Activated T-helper 1 cell treated with Interleukin-2 at 50 U/mL for 16 hours (primary cell): Measurements from ENCODE around the gene RAD50.
"Not testable (repeated sequence)": the region's sequence is repeated elsewhere in the genome, so short reads cannot be mapped to it uniquely, and the experiment has no call there.

Experiments used
- DNase-seq: peaks from one replicate; pipeline ENCODE4 v3.0.0-alpha.2; 2020; ENCODE audit warnings: low read depth

RAD50 gene

DNA sequence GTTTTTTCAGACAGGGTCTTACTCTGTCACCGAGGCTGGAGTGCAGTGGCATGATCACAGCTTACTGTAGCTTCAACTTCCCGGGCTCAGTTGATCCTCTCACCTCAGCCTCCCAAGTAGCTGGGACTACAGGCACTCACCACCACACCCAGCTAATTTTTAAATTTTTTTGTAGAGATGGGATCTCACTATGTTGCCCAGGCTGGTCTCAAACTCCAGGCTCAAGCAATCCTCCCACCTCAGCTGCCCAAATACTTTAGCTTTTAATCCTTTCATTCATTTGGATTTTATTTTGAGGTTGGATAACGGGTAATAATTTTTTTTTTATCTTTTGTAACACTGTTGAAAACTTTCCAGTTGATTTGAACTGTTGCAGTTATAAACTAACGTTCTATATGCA is 76.8 kb downstream of the RAD50 start:
- DNase-seq, result not testable (repeated sequence)

DNA sequence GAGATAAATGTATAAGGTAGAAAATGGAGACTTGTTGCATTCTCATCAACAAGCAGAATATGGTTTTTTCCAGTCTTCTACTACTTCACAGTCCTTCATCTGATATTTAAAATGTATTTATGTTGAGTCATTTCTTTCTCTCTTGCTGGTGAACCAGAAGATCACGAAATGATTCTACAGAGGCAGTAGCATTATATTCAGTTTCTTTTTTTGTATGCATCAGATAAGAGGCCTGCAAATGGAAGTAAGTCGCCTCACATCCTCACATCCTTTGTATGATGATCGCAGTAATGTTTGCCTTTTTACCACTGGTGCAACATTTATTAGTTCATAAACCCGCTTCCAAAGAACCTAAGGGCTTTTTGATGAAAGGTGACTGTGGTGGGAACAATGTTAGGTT is 79.1 kb downstream of the RAD50 start:
- DNase-seq, result no peak

DNA sequence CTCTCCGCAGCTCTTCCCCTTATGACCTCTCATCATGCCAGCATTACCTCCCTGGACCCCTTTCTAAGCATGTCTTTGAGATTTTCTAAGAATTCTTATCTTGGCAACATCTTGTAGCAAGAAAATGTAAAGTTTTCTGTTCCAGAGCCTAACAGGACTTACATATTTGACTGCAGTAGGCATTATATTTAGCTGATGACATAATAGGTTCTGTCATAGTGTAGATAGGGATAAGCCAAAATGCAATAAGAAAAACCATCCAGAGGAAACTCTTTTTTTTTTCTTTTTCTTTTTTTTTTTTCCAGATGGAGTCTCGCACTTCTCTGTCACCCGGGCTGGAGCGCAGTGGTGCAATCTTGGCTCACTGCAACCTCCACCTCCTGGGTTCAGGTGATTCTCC is 80.5 kb downstream of the RAD50 start:
- no peak for DNase-seq

DNA sequence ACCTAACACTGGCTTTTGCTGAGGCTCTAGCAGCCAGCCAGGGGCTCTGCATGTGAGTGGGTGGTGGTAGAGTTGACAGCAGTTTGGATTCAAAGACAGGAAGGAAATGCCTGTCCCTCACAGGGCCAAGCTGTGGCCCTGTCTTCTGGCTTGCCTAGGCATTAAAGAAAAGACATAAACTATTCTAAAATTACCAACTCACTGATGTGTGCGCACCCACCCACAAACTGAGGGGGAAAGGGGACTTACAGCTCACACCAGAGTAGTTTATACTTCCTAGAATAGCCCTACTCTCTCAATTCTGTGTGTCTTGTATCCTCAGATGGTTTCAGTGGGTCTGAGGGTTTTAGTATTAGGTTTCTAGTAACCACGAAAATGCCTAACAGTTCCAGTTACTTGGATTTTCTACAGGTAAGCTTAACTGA is 82.9 kb downstream of the RAD50 start:
- DNase-seq, result no peak

DNA sequence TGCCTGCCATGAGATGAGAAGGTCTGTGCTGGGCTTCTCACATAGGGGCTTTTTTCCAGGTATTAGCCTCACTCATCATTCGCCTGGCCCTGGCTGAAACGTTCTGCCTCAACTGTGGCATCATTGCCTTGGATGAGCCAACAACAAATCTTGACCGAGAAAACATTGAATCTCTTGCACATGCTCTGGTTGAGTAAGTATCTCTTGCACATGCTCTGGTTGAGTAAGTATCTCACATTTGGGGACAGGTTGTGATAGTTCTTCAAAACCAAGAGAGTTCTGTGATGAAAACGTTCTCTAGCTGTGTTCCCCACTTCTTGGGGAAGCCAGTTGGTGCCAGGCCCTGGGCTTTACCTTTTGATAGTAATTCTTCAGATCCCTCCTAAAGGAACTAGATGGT is 83.8 kb downstream of the RAD50 start:
- no peak for DNase-seq

DNA sequence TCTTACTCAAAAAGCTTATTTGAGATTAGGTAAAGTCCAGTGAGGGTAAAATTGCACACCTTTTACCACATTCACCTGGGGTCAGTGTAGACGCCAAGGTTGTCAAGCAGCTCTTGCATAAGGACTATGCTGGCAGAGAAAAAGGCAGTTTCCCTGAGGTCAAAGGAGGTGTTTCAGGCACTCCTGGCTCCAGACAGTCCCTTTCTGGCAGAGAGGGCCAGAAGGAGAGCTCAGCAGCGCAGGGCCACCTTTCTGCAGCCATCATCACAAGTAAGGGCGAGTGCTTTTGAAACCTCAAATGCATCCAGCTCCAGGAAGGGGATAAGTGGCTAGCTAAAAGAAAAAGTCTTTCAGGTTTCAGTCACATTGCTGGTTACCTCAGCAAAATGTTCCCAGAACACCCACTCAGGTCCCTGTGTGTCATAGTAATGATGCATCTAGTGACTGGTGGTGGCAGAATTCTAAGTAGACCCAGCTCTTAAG is 84.5 kb downstream of the RAD50 start:
- no peak for DNase-seq

DNA sequence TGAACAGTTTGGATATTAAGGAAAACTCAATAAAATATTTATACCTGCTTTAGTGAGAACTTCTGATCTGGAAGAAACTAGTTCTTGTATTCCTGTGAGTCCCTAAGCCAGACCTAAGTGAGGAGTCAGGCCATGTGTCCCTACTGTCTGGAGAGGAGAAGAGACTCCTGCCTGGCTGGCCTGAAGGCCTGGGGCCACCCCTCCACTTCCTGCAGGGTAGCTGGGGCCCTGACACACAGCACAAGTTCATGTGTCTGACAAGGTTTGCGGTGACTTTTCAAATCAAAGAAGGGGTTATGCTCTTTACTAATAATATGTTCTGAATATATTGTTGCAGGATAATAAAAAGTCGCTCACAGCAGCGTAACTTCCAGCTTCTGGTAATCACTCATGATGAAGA is 85.1 kb downstream of the RAD50 start:
- DNase-seq, result no peak

DNA sequence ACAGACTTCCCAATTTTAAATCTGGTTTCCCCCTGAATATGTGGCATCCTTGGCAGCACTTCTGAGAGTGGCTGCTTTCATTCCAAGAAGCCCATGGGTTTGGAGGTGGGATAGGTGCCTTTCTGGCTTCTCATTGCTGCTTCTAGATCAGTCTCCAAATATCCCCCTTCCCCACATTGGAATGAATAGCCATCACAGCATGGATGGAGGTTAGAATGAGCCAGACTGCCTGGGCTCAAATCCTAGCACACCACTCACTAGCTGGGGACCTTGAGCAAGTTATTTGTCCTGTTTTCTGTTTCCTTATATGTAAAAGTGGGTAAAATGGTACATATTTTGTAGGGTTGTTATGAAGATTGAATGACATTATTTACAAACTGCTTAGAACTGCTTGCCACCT is 87.4 kb downstream of the RAD50 start:
- no peak for DNase-seq

DNA sequence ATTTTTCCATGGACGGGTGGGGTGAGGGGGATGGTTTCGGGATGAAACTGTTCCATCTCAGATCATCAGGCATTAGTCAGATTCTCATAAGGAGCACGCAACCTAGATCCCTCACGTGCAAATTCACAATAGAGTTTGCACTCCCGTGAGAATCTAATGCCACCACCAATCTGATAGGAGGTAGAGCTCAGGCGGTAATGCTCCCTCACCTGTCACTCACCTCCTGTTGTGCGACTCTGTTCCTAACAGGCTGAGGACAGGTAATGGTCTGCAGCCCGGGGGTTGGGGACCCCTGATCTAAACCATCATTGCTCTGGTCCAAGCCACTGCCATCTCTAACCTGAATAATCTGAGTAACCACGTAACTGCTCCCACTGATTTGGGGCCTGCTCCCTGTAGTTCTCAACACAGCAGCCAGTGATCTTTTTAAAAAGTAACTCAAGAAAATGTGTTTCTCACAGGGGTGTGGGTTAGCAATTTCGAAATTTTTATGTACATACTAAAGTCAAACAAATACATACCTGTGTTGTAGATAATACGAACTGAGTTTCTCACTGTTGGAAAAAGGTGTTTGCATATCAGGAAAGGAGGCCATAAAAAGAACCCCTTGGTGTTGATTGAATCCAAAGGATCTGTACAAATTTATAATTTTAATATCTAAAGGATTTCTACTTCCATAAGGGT is 89.9 kb downstream of the RAD50 start:
- no peak for DNase-seq

DNA sequence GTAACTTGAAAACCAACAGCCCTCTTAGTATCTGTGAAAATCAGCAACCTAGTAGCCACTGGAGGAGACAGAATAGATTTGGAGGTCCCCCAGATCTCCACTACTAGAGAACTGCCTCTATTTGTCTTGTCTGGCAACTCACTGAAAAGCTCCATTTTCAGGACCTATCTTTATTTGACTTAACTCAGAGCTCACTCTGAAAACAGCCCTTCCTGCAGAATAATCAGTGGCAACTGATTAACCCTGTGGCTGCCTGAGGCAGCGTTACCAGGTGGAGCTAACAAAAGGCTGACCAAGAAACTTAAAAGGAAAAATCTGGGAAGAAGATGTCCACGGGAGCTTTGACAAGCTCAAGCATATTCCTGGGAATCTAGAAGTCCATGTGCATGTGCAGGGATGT is 90.7 kb downstream of the RAD50 start:
- no peak for DNase-seq

DNA sequence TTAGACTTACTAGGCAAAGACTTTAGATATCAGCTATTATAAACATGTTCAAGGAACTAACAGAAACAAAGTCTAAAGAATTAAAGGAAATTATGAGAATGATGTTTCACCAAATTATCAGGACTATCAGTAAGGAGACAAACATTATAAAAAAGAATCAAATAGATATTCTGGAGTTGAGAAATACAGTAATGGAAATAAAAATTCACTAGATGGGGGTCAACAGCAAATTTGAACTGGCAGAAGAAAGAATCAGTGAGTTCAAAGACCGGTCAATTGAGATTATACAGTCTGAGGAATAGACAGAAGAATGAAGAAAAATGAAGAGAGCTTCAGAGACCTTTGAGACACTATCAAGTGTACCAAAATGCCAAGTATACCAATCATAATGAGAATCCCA is 91.6 kb downstream of the RAD50 start:
- no peak for DNase-seq

DNA sequence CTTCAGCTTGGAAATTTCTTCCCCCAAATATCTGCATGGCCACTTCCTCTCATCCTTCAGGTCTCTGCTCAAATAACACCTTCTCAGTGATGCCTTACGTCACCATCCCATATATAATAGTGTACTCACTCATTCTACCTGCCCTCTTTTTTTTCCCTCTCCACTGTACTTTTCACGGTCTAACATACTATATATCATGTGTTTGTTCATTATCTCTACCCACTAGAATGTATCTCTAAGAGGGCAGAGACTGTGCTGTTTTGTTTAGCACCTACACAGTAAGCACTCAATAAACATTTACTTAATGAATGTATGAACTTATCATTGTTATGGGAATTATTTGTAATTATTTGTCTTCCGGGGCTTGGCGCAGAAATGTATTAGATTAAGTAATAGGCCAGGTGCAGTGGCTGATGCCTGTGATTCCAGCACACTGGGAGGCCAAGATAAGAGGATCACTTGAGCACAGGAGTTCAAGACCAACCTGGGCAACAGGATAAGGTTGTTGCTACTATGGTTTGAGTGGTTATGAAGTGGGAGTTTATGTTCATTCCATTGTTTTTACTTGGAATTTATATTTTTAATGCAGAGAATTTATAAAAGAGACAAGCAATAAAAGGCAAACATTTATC is 95.2 kb downstream of the RAD50 start:
- DNase-seq, result no peak

DNA sequence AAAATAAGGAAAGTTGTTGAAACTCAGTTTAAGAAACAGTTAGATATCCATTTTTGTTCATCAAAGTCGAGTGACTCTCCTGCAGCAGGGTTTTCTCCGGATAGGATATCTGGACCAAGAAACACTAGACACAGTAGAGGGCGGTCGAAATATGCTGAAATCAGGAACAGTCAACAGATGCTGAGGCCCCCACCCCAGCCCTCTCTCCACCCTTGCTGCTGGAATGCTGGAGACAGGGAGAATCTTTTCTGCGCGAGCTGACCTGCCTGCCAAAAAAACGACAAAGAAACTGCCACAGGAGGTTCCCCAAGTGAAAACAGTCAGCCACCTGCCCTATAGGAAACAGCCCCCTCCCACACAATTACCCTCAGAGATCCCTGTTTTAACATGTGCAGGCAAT is 96.9 kb downstream of the RAD50 start:
- DNase-seq, result no peak

DNA sequence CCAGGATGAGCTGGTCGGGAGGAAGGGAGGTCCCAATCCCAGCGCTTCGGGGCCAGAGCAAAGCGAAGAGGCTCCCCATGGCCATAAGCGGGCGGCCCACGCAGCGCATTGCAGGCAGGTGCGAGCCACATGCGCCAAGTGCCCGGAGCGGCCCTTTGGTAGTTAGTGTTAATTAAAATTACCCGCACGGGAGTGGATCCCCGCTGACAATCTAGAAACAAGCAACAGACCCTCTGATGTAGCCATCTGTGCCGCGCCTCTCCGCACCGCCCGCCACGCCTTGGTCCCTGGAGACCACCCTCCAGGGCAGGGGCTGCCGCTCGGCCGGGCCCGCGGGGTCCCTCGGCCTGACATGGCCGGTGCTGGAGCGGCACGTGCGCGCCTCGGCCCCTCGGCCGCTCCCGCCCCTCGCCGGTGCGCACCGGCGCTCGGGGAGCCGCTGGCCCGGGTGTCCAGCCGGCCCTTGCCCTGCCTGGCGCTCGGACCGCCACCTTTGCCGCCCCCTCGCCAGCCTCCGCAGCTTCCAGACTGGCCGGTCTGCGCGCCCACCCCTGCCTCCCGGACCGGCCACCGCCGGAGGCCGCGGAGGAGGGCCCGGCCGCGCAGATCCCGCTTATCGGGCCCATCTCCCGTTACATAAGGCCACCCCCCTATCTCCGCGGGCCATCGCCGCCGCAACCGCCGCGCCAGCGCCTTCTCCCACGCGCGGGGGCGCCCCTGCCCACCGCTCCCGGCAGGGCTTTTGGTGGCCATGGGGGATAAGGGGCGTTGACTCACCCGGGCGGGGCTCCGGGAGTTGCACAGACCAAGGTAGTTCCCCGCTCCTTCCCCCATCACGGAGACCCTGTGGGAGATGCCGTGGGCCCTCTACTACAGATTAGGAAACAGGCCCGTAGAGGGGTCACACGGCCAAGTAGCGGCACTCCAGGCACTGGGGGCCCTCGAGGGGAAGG is 99.3 kb downstream of the RAD50 start:
- no peak for DNase-seq

DNA sequence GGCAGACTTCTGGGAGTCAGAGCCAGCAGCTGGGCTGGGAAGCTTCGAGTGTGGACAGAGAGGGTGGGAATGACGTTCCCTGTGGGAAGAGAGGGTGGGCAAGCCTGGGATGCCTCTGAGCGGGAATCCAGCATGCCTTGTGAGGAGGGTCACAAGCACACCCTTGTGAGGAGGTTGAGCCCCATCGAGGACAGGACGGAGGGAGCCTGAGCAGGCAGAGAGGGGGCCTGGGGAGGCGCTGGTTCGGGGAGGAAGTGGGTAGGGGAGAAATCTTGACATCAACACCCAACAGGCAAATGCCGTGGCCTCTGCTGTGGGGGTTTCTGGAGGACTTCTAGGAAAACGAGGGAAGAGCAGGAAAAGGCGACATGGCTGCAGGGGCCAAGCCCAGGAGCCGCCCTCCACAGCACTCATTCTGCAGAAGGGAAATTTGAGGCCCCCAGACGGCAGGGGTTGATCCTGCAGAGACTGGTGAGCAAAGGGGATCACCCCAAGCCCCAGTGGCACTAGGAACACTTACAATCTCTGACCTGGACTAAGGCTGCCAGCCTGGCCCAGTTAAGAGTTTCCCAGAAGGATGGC is 100.1 kb downstream of the RAD50 start:
- no peak for DNase-seq

DNA sequence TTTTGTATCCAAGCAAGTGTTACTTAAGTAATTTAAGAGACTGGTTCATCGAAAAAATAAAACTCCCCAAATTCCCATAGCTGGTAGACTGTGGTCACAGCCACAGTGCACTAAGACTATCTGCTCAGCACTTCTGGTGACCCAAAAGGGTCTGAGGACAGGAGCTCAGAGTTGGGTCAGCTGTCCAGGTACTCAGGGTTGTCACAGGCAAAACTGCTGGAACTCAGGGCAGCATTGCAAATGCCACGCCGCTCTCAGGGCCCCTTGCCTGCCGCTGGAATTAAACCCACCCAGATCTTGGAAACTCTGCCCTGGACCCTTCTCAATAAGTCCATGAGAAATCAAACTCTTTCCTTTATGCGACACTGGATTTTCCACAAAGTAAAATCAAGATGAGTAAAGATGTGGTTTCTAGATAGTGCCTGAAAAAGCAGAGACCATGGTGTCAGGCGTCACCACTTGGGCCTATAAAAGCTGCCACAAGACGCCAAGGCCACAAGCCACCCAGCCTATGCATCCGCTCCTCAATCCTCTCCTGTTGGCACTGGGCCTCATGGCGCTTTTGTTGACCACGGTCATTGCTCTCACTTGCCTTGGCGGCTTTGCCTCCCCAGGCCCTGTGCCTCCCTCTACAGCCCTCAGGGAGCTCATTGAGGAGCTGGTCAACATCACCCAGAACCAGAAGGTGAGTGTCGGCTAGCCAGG is 101.1 kb downstream of the RAD50 start, which contains the start of gene IL13:
Gene IL13 (plus strand): TSS at position 498 of the 705 bp plus-strand sequence. CDS start 14 bp downstream, at position 512.
- no peak for DNase-seq

DNA sequence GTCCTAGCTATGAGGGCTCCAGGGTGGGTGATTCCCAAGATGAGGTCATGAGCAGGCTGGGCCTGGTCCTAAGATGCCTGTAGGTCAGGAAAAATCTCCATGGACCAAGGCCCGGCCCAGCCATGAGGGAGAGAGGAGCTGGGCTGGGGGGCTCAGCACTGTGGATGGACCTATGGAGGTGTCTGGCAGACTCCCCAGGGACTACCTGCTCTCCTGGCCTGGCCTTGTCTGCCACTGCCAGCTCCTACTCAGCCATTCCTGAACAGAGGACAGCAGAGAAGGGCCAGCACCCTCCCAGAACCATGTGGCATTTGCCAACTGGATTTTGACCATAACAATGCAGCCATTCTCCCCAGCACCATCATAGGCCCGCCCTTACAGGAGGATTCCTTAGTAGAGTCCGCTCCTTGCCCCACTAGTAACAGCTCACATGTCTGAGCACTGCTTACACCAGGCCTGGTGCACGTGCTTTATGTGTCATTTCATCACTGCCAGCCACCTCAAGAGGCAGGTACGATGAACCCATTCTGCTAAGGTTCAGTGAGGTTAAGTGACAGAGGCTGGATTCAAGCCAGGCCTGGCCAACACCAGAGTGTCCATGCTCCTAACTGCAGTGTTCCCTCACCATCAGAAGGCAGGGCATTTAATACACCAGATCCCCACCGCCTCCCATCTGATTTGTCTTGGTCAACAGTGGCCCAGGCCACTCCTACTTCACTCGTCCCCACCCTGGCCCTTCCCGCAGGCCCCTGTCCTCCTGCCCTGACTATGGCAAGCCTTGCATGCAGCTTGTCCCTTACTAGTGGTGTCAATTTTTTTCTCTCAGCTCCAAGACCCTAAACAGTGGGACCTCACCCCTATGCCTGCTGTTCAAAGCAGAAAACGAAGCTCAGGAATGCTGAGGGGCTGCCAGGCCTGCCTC is 101.9 kb downstream of the RAD50 start:
- no peak for DNase-seq

DNA sequence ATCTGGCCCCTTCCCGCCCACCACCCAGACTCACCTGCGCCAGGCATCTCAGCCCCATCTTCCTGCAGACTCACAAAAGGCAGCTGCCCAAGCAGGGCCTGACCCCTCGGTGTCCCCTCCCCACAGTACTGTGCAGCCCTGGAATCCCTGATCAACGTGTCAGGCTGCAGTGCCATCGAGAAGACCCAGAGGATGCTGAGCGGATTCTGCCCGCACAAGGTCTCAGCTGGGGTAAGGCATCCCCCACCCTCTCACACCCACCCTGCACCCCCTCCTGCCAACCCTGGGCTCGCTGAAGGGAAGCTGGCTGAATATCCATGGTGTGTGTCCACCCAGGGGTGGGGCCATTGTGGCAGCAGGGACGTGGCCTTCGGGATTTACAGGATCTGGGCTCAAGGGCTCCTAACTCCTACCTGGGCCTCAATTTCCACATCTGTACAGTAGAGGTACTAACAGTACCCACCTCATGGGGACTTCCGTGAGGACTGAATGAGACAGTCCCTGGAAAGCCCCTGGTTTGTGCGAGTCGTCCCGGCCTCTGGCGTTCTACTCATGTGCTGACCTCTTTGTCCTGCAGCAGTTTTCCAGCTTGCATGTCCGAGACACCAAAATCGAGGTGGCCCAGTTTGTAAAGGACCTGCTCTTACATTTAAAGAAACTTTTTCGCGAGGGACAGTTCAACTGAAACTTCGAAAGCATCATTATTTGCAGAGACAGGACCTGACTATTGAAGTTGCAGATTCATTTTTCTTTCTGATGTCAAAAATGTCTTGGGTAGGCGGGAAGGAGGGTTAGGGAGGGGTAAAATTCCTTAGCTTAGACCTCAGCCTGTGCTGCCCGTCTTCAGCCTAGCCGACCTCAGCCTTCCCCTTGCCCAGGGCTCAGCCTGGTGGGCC is 103.1 kb downstream of the RAD50 start:
- no peak for DNase-seq

DNA sequence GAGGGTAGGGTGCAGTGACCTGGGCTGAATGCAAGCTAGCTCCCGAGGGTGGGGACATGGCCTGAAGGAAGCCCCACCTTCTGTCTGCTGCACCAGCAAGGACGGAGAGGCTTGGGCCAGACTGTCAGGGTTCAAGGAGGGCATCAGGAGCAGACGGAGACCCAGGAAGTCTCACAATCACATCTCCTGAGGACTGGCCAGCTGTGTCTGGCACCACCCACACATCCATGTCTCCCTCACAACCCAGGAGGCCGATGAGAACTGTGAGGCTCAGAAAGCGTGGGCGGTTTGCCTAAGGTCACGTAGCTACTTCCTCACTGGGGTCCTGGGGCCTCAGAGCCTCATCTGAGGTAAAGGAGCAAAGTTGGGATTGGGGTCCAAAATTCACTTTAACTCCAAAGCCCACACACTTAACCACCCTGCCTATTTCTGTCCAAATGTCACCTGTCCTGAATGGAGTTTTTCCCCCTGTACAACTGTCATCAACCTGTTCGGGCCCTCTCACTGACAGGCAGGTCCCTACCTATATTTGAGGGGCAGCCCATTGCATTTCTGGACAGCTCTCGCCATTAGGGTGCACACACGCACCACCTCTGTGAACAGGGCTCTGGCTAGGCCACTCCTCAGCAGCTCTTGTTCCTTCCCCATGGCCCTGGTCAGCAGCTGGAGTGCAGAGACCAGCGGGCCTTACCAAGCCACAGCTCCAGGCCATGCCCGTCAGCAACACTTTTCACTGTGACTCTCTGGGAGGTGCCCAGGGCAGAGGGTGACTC is 104.6 kb downstream of the RAD50 start:
- DNase-seq, result no peak
